Left forelimb (tissue), 1 donor: ENCODE results near the gene GSC2.

Source experiments
- DNase-seq: peaks from one replicate; pipeline ENCODE4 v3.0.0-alpha.2; 2018; ENCODE audit warnings: low spot score

Gene GSC2

GRCh38 chr22:19133561-19133960 is 16.5 kb downstream of the GSC2 start:
- DNase-seq, result no peak

GRCh38 chr22:19132693-19133400 is 17.2 kb downstream of the GSC2 start:
- no peak for DNase-seq

GRCh38 chr22:19132153-19132552 is 17.9 kb downstream of the GSC2 start:
- DNase-seq, result no peak

- no peak for DNase-seq
Measured at GRCh38 chr22:19131685-19132015, 18.4 kb downstream of the GSC2 start.

GRCh38 chr22:19130959-19131684 is 19.0 kb downstream of the GSC2 start, which contains the start of gene TSSK2:
Gene TSSK2 (plus strand): TSS chr22:19131308. CDS start chr22:19131400, 92 bp downstream.
- DNase-seq, result no peak

GRCh38 chr22:19129871-19130270 is 20.2 kb downstream of the GSC2 start:
- no peak for DNase-seq

- no peak for DNase-seq
Measured at GRCh38 chr22:19128946-19129727, 21.0 kb downstream of the GSC2 start.

- no peak for DNase-seq
Measured at GRCh38 chr22:19128009-19128401, 22.1 kb downstream of the GSC2 start.

- DNase-seq, result no peak
Measured at GRCh38 chr22:19127329-19128008, 22.6 kb downstream of the GSC2 start.

GRCh38 chr22:19126309-19127273 is 23.5 kb downstream of the GSC2 start:
- DNase-seq, result no peak

GRCh38 chr22:19125474-19126308 is 24.4 kb downstream of the GSC2 start:
- no peak for DNase-seq

- DNase-seq, result no peak
Measured at GRCh38 chr22:19125011-19125410, 25.1 kb downstream of the GSC2 start.

GRCh38 chr22:19124377-19124776 is 25.7 kb downstream of the GSC2 start:
- no peak for DNase-seq

GRCh38 chr22:19123936-19124335 is 26.2 kb downstream of the GSC2 start:
- DNase-seq, result no peak

GRCh38 chr22:19122752-19123492 is 27.2 kb downstream of the GSC2 start:
- peak; percentile 73 for DNase-seq

GRCh38 chr22:19122143-19122751 is 27.8 kb downstream of the GSC2 start, which contains the start of gene DGCR2:
Gene DGCR2 (minus strand): TSS chr22:19122412. CDS start chr22:19122206, 206 bp downstream.
- DNase-seq, result peak; percentile 97

GRCh38 chr22:19121631-19122142 is 28.4 kb downstream of the GSC2 start:
- DNase-seq, result no peak

GRCh38 chr22:19120829-19121630 is 29.1 kb downstream of the GSC2 start:
- no peak for DNase-seq
